GM23338 (cell line): Measurements from ENCODE around the gene LFNG.
A peak's percentile ranks its signal among the peaks of the same experiment; 100 is the strongest.

Experiments
- CREB1 ChIP-seq: fragments of 250-450 bp; sonication (Bioruptor Pico); IDR thresholded peaks from 2 replicates; pipeline ENCODE4 v1.5.0; 2020; ENCODE audit warnings: low read depth, mild to moderate bottlenecking, moderate library complexity
- ETS1 ChIP-seq: IDR thresholded peaks from 2 replicates; pipeline ENCODE4 v1.6.1; 2016; ENCODE audit warnings: antibody characterized with exemption
- EZH2 ChIP-seq: fragments of 200-600 bp; sonication (generic); IDR thresholded peaks from one replicate; pipeline ENCODE4 v1.8.0; 2017; ENCODE audit warnings: antibody characterized with exemption, mild to moderate bottlenecking, low read depth; ENCODE audit not compliant: unreplicated experiment
- EZH2phosphoT487 ChIP-seq: fragments of 200-600 bp; sonication (generic); IDR thresholded peaks from one replicate; pipeline ENCODE4 v1.8.1; 2018; ENCODE audit warnings: antibody characterized with exemption; ENCODE audit not compliant: unreplicated experiment
- JUNB ChIP-seq: IDR thresholded peaks from one replicate; pipeline ENCODE4 v1.6.1; 2016; ENCODE audit warnings: antibody characterized with exemption; ENCODE audit not compliant: unreplicated experiment
- NANOG ChIP-seq: IDR thresholded peaks from 2 replicates; pipeline ENCODE4 v1.6.1; 2016; ENCODE audit warnings: antibody characterized with exemption, borderline replicate concordance
- POLR2AphosphoS5 ChIP-seq: IDR thresholded peaks from 2 replicates; pipeline ENCODE4 v1.6.1; 2016; ENCODE audit warnings: antibody characterized with exemption, low read depth
- ZNF114 ChIP-seq: fragments of 250-450 bp; sonication (Bioruptor Pico); IDR thresholded peaks from 2 replicates; pipeline ENCODE4 v1.5.0; 2020; ENCODE audit warnings: mild to moderate bottlenecking, moderate library complexity
- ZNF331 ChIP-seq: fragments of 250-450 bp; sonication (Bioruptor Pico); IDR thresholded peaks from 2 replicates; pipeline ENCODE4 v1.5.0; 2020; ENCODE audit warnings: low read depth, mild to moderate bottlenecking, moderate library complexity
- ZNF462 ChIP-seq: fragments of 250-450 bp; sonication (Bioruptor Pico); IDR thresholded peaks from 2 replicates; pipeline ENCODE4 v1.5.0; 2020; ENCODE audit warnings: mild to moderate bottlenecking, moderate library complexity
- TF ChIP-seq, protein P1 (sequence below), 2 experiments: fragments of 200-600 bp in 1 of 2; sonication (generic) in 1 of 2; conservative IDR thresholded peaks; 2 replicates each; pipeline versions ENCODE4 v1.5.1 to v1.6.1; 2016 to 2017; ENCODE audit warnings: antibody characterized with exemption in 2 of 2, low read depth in 2 of 2, mild to moderate bottlenecking in 2 of 2, moderate library complexity in 1 of 2
- TF ChIP-seq, protein P2 (sequence below): IDR thresholded peaks from one replicate; pipeline ENCODE4 v1.6.1; 2018; ENCODE audit warnings: antibody characterized with exemption; ENCODE audit not compliant: unreplicated experiment

DNA sequence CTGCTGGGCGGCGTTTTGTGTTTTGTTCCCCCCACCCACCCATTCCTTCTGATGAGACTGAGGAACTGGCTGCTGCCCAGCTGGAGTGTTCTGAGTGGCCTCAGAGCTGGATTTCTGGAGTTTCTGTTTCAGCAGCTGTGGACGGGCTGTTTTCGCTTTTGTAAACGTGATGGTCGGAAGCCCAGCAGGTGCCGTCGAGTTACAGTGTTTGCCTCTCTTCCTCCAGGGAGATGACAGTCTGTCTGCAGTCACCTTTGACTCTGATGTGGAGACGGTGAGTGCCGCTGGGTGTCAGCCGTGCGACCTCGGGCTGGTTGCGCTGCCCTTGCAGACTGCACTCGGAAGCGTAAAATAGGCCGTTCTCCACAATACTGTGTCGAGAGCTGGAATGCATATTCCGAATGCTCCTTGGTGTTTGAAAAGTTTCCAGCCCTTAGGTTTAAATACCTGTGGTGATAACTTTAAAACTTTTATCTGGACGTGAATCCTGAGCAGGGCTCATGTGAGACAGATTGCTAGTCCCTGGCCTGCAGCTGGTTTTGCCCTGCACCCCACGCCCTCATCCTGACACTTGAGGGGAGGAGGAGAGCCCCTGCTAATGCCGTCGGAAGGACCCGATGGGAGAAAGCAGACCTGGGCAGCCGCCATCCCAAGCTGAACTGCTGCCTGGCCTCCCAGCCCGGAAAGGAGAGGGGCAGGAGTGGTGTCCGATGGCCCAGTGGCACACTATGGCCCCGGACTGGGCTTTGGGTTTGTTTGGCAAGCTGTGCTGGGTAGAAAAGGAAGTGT, 47.5 kb downstream of the LFNG start:
- no peak for TF ChIP-seq POLR2AphosphoS5
- TF ChIP-seq, protein P1, sequence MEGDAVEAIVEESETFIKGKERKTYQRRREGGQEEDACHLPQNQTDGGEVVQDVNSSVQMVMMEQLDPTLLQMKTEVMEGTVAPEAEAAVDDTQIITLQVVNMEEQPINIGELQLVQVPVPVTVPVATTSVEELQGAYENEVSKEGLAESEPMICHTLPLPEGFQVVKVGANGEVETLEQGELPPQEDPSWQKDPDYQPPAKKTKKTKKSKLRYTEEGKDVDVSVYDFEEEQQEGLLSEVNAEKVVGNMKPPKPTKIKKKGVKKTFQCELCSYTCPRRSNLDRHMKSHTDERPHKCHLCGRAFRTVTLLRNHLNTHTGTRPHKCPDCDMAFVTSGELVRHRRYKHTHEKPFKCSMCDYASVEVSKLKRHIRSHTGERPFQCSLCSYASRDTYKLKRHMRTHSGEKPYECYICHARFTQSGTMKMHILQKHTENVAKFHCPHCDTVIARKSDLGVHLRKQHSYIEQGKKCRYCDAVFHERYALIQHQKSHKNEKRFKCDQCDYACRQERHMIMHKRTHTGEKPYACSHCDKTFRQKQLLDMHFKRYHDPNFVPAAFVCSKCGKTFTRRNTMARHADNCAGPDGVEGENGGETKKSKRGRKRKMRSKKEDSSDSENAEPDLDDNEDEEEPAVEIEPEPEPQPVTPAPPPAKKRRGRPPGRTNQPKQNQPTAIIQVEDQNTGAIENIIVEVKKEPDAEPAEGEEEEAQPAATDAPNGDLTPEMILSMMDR (conservative IDR thresholded peaks at IDR 0.05; ENCODE audit: low read depth in 2 of 2): 0 out of 4 replicates have a peak, but pooled peaks of 1 of the 2 experiments have one; percentile 5
- TF ChIP-seq CREB1 (CRISPR knock-in tag): no peak
- TF ChIP-seq EZH2: no peak
- no peak for TF ChIP-seq EZH2phosphoT487
- TF ChIP-seq JUNB: no peak
- TF ChIP-seq, protein P2, sequence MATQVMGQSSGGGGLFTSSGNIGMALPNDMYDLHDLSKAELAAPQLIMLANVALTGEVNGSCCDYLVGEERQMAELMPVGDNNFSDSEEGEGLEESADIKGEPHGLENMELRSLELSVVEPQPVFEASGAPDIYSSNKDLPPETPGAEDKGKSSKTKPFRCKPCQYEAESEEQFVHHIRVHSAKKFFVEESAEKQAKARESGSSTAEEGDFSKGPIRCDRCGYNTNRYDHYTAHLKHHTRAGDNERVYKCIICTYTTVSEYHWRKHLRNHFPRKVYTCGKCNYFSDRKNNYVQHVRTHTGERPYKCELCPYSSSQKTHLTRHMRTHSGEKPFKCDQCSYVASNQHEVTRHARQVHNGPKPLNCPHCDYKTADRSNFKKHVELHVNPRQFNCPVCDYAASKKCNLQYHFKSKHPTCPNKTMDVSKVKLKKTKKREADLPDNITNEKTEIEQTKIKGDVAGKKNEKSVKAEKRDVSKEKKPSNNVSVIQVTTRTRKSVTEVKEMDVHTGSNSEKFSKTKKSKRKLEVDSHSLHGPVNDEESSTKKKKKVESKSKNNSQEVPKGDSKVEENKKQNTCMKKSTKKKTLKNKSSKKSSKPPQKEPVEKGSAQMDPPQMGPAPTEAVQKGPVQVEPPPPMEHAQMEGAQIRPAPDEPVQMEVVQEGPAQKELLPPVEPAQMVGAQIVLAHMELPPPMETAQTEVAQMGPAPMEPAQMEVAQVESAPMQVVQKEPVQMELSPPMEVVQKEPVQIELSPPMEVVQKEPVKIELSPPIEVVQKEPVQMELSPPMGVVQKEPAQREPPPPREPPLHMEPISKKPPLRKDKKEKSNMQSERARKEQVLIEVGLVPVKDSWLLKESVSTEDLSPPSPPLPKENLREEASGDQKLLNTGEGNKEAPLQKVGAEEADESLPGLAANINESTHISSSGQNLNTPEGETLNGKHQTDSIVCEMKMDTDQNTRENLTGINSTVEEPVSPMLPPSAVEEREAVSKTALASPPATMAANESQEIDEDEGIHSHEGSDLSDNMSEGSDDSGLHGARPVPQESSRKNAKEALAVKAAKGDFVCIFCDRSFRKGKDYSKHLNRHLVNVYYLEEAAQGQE: no peak
- no peak for TF ChIP-seq ZNF114
- no peak for TF ChIP-seq ZNF331 (CRISPR knock-in tag)
- no peak for TF ChIP-seq ZNF462
- TF ChIP-seq NANOG: no peak
- no peak for TF ChIP-seq ETS1
